HG02970 (cell line): ENCODE data around the gene NADK.
A peak's percentile ranks its signal among the peaks of the same experiment; 100 is the strongest.

Source experiments
- ATAC-seq: cut with Tn5 transposase; IDR thresholded peaks from one replicate; pipeline ENCODE4 v1.9.1; 2021; ENCODE audit warnings: mild to moderate bottlenecking, moderate library complexity, moderate number of reproducible peaks; ENCODE audit not compliant: unreplicated experiment, low FRiP score

The NADK gene

DNA sequence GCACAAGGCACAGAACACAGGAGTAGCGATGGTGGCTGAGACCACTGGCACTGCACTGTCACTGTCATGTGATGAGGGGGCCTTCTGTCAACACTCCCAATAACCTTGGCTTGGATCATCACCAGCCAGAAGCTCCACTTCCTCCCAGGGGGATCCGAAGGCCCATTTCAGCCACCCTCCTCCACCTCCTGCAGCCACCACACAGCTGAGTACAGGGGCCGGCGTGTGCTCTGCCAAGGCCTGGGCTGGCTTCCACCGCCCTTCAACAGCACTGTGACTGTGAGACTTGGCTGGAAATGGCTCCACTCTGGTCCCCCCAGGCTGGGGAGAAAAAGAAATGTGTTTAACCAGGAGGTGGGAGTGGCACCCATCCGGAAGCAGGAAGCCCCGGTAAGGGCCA lies 9.9 kb upstream of the NADK start:
- ATAC-seq: no peak

GRCh38 chr1:1786836-1787605 lies 8.8 kb upstream of the NADK start:
- no peak for ATAC-seq

DNA sequence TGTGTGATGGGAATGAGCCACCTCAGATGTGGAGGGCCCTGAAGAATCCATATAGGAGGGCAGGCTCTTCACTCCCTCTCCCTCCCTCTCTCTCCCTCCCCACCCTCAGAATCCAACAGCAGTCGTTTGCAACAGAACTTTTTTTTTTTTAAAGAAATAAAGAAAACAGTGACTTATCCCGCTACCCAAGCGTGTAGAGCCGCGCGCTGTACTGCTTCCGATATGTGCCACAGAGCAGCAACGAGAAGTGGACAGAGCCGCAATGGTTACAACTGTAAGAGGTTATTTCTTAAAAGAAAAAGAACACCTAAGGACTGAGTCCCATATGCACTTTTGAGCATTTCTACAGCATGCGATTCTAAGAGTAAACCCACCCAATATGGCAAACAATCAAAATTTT lies 7.4 kb upstream of the NADK start:
- no peak for ATAC-seq

- ATAC-seq: no peak
Measured at GRCh38 chr1:1784933-1785332, 6.7 kb upstream of the NADK start.

GRCh38 chr1:1783320-1783719 lies 5.0 kb upstream of the NADK start:
- no peak for ATAC-seq

DNA sequence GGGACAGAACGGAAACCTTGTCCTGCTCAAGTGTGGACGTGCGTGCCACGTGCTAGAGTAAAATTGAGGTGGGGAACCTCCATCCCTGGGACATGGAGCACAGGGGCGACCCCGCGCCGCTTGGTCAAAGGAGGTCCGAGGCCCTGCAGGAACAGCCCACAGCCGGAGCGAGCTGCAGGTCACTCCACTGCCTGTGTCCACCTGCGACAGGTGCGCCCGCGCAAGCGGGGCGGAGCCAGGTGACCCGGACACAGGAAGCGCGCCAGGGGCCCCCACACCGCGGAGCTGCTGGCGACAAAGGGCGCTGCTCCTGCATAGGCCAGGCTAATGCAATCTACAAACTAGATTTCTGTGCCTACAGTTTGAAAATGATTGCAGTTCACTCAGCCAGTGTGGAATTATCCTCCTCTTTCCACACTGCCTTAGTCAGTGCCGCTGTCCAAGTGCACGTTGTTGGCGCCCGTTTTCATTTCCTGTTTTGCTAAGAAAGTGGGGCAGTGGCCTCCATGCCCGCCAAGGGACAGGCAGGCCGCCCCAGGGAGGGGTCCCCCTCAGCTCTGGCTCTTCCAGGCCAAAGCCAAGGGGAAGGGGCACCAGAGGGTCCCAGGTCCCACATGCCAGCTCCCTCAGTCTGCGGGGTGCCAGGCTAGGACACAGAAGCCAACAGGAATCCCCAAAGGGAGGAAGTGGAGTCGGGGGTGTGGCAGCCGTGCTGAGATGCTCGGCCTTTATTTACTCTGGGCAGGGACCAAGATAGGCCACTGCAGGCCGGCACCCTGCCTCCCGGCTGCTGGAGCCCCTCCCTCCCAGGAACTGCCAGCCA lies 4.3 kb upstream of the NADK start:
- no peak for ATAC-seq

DNA sequence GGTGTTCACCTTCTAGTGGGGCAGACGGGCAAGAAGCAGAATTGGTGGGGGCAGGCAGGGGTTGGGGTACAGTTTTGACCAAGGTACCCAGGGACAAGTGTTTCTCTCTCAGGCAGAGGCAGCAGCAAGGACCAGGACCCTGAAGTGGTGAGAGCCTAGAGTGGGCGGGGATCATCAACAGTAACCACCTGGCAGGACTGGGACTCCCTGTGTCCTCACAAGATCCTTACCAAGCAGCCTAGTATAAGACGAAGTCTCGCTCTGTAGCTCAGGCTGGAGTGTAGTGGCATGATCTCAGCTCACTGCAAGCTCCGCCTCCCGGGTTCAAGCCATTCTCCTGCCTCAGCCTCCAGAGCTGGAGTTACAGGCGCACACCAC lies 3.2 kb upstream of the NADK start:
- no peak for ATAC-seq

DNA sequence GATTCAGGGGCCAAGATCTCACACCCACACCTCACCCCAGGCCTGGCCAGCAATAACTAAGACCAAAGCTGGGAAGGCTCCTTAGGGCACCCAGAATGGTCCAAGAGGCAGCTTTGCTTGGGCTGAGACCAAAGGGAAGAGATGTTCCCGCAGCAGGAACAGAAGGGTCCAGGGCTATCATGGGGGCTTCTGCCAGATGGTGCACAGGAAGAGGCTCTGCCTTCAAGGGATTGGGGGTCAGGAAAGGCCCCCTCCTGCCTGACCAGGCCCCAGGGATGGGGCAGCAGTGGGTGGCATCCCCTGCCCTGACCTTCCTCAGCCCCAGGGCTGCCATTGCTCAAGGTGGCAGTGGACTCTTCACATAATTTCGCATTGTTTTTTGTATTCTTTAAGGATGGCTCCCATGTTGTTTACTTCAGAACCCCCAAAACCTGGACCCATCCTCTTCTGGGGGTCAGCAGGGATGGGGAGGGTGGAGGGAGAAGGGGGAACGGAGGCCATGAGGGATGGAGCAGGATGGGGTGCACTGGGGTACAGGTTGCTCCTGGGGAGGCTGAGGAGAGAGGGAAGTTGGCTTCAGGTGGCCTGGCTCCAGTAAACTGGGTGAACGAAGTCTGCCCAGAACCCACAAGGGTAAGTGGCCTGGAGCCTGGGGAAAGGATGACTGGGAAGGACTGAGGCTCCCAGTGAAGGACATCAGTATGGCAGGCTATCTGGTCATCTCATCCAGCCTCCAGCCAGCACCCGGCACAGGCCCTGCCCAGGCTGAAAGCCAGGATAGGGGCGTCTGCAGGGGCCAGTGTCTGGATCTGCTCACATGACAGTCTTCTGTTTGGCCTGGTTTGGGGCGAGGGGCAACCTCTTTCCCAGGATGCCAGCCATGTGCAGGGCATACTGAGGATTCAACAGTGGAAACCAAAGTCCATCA lies 2.6 kb upstream of the NADK start:
- no peak for ATAC-seq

- no peak for ATAC-seq
Measured at GRCh38 chr1:1779691-1780597, 1.7 kb upstream of the NADK start.

- ATAC-seq: no peak
Measured at GRCh38 chr1:1779320-1779675, 1.0 kb upstream of the NADK start.

DNA sequence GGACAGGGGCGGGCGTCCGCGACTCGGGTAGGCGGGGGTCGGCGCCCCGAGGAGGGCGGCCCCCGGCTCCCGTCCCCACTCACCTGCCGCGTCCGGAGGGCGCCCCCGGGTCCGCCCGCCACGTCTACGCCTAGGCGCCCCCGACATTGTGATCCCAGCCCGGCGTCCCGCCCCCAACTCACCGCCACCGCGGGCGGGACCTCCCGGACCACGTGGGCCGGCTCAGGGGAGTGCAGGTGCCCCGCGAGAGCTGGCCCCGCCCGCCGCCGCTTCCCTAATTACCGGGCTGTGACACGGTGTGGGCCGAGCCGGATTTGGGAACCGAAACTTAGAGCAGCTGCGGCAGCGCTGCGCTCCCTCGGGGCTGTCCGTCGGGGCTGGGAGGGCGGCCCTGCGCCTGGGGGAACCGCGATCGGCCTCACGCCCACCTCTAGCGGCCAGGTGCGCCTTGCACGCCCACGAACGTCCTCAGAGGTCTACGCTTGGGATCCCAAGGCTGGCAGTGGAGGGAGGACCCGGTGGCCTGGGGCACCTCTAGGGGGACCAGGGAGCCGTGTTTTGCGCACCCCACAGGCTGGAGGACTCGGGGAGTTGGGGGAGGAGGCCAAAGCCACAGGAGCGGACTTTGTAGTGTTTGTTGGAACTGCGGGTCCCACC lies 521 bp upstream of the NADK start:
- peak; percentile 60 for ATAC-seq

- no peak for ATAC-seq
Measured at GRCh38 chr1:1777583-1777899, 729 bp downstream of the NADK start.

- no peak for ATAC-seq
Measured at GRCh38 chr1:1776672-1777582, 1.3 kb downstream of the NADK start.

DNA sequence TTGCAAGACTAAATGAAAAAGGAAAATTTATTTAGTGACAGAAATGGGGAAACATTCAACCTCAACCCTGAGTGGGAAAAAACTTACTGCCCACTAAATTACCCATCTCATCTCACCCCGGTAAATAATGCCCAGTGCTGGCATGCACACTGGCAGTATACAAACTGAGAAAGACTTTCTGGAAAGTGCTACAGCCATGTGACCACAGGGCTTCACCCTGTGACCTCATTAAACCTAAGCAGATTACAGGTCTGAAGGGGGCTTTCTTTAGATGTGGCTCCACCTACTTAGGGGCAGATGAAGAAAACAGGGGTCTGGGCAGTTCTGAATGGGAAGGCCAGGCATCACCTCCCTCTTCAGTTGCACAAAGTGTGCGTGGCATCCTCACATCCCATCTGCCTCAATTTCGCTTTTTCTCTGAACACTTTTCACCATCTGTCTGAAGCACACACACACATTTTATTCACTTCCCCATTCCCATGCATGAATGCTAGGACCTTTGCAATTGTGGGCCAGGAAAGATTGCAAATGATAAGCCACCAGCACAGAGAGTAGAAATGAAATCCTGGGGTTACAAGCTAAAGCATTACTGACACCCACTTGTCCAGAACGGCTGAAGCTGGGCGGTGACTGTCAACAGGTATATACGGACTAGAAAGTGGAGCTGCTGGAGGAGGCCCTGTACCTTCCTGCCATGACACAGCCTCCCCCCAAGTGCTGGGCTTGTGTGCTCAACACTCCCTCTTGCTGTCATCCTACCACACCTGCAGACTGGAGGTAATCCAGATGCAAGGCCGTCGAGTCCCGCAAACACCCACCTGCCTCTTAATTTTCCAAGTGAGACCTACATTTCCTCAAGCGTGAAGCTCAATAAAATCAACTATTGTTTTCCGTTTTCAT lies 2.7 kb downstream of the NADK start:
- ATAC-seq: no peak

GRCh38 chr1:1773874-1774273 lies 4.4 kb downstream of the NADK start:
- no peak for ATAC-seq

DNA sequence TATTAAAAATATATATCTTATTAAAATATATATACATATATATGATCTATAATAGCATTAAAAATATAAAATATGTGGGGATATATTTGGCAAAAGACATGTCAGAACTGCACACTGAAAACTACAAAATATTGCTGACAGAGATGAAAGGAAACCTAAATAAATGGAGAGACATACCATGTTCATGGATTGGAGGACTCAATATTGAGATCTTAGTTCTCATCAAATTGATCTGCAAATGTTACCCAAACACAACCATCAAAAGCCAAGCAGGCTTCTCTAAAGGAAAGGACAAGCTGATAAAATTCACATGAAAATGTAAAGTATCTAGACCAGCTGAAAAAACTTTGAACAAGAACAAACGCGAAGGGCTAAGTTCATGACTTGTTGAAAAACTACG lies 7.2 kb downstream of the NADK start:
- ATAC-seq: no peak

DNA sequence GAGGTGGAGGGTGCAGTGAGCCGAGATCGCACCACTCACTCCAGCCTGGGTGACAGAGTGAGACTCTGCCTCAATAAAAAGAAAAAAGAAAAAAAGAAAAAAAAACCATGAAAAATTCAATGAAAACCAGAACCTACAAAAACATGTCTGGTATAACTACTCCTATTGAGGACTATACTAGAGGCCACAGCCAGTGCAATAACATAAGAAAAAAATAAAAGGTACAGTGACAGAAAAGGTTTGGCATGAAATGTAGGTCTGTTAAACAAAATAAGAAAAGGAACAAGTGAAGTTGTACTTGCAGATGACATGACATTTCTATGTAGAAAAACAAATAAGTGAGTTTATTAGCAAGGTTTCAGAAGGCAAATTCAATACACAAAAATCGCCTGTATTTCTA lies 8.2 kb downstream of the NADK start:
- no peak for ATAC-seq
